HG03469 (cell line): ENCODE results near the gene ZFX.
A peak's percentile ranks its signal among the peaks of the same experiment; 100 is the strongest.
"Not testable (repeated sequence)": the region's sequence is repeated elsewhere in the genome, so short reads cannot be mapped to it uniquely, and the experiment has no call there.

ENCODE experiments used
- ATAC-seq: cut with Tn5 transposase; IDR thresholded peaks from one replicate; pipeline ENCODE4 v1.9.1; 2021; ENCODE audit warnings: mild to moderate bottlenecking, moderate library complexity, moderate number of reproducible peaks; ENCODE audit not compliant: unreplicated experiment

ZFX gene

GRCh38 chrX:24151513-24151912 is 2.0 kb downstream of the ZFX start:
- ATAC-seq: no peak

- ATAC-seq: no peak
Measured at GRCh38 chrX:24153178-24153795, 3.8 kb downstream of the ZFX start.

- no peak for ATAC-seq
Measured at GRCh38 chrX:24153796-24154189, 4.3 kb downstream of the ZFX start.

- no peak for ATAC-seq
Measured at GRCh38 chrX:24154490-24155034, 5.0 kb downstream of the ZFX start.

GRCh38 chrX:24155747-24156146 is 6.2 kb downstream of the ZFX start:
- not testable (repeated sequence) for ATAC-seq

GRCh38 chrX:24156177-24156576 is 6.6 kb downstream of the ZFX start:
- ATAC-seq: no peak

GRCh38 chrX:24158881-24159280 is 9.4 kb downstream of the ZFX start:
- ATAC-seq: no peak

GRCh38 chrX:24166078-24166477 is 16.5 kb downstream of the ZFX start:
- ATAC-seq: no peak

- ATAC-seq: no peak
Measured at GRCh38 chrX:24167719-24168472, 18.4 kb downstream of the ZFX start.

GRCh38 chrX:24168807-24169206 is 19.3 kb downstream of the ZFX start:
- ATAC-seq: peak; percentile 45

- peak; percentile 49 for ATAC-seq
Measured at GRCh38 chrX:24169211-24169610, 19.7 kb downstream of the ZFX start.

GRCh38 chrX:24173115-24173847 is 23.8 kb downstream of the ZFX start:
- no peak for ATAC-seq

GRCh38 chrX:24175276-24175675 is 25.7 kb downstream of the ZFX start:
- no peak for ATAC-seq

- ATAC-seq: no peak
Measured at GRCh38 chrX:24178441-24178840, 28.9 kb downstream of the ZFX start.

GRCh38 chrX:24184018-24184417 is 34.5 kb downstream of the ZFX start:
- ATAC-seq: no peak

- no peak for ATAC-seq
Measured at GRCh38 chrX:24186483-24186882, 37.0 kb downstream of the ZFX start.

GRCh38 chrX:24186986-24187385 is 37.5 kb downstream of the ZFX start:
- ATAC-seq: no peak

GRCh38 chrX:24189490-24189889 is 40.0 kb downstream of the ZFX start:
- no peak for ATAC-seq

GRCh38 chrX:24190500-24191156 is 41.1 kb downstream of the ZFX start:
- ATAC-seq: no peak

- ATAC-seq: no peak
Measured at GRCh38 chrX:24196509-24196908, 47.0 kb downstream of the ZFX start.

GRCh38 chrX:24198101-24198500 is 48.6 kb downstream of the ZFX start:
- ATAC-seq: no peak
